K562 (cell line): ENCODE results near the gene ZNF385D. TPM values are rescaled to one million over a fixed set of nuclear protein-coding genes. Genes with fewer than 3 reads are reported as not detected.

Source experiments
- ATAC-seq: fragments of 200-7000 bp; cut with Tn5 transposase; 3 replicates; pipeline ENCODE4 v1.9.1; 2020; ENCODE audit warnings: moderate library complexity
- BruUV-seq: library from RNA; stranded (reverse); fragments of 400-500 nt; replicated peaks from 2 replicates; lab custom pipeline; 2021; lab: Mats Ljungman, UMichigan
- CTCF ChIA-PET: fragments of 300-600 bp; formaldehyde crosslinking; extraction: SDS; loops from one replicate; lab custom pipeline; 2021; ENCODE audit warnings: low intra/inter-chr PET ratio; lab: Yijun Ruan, JAX
- POLR2A ChIA-PET: fragments of 300-600, 350-650 bp; sonication (Branson Sonifier 250); formaldehyde crosslinking; extraction: SDS; loops from one replicate; lab custom pipeline; 2021; ENCODE audit warnings: antibody characterized with exemption, inconsistent platforms; lab: Yijun Ruan, JAX
- DNase-seq, 4 experiments: peaks; one replicate each; pipeline versions ENCODE4 v3.0.0 to v3.0.0-alpha.2; 2011 to 2018; ENCODE audit warnings: low spot score in 3 of 4, mixed read lengths in 3 of 4; ENCODE audit errors: extremely low read depth in 1 of 4
- FAIRE-seq: peaks from 2 replicates; lab custom pipeline; 2011; peaks lifted over from hg19 to GRCh38; lab: Jason Lieb, UNC
- H2AFZ ChIP-seq: 2 replicates; pipeline ENCODE4 v1.6.0; 2011; ENCODE audit warnings: low read depth, low read length, control low read depth, inconsistent platforms
- H3K27ac ChIP-seq: fragments of 200-600 bp; 3 replicates; pipeline ENCODE4 v1.8.0; 2011; ENCODE audit warnings: low read depth, mild to moderate bottlenecking, control low read depth, inconsistent platforms, low read length, moderate library complexity, mixed read lengths; ENCODE audit errors: extremely low read depth
- H3K27me3 ChIP-seq, 2 experiments: fragments of 300-600 bp in 1 of 2; 2 replicates in 1 of 2; 3 replicates in 1 of 2; pipeline versions ENCODE4 v1.6.0 to v1.8.0; 2011; ENCODE audit warnings: inconsistent platforms in 2 of 2, low read length in 2 of 2, mild to moderate bottlenecking in 1 of 2, mixed read lengths in 1 of 2, moderate library complexity in 1 of 2; ENCODE audit not compliant: control insufficient read depth in 2 of 2, insufficient read depth in 2 of 2
- H3K36me3 ChIP-seq: fragments of 300-600 bp; 3 replicates; pipeline ENCODE4 v1.8.0; 2011; ENCODE audit warnings: mild to moderate bottlenecking, low read length, inconsistent platforms; ENCODE audit not compliant: control insufficient read depth, insufficient read depth
- H3K4me1 ChIP-seq, 2 experiments: fragments of 200-600 bp in 1 of 2; replicated peaks in 1 of 2; 2 replicates in 1 of 2; 3 replicates in 1 of 2; pipeline versions ENCODE4 v1.5.1 to v1.8.0; 2011; ENCODE audit warnings: inconsistent platforms in 2 of 2, low read length in 2 of 2, mild to moderate bottlenecking in 1 of 2, mixed read lengths in 1 of 2, moderate library complexity in 1 of 2; ENCODE audit not compliant: control insufficient read depth in 2 of 2, insufficient read depth in 2 of 2
- H3K4me2 ChIP-seq: 2 replicates; pipeline ENCODE4 v1.6.1; 2011; ENCODE audit warnings: low read length, control low read depth, inconsistent platforms, mixed read lengths; ENCODE audit not compliant: insufficient read depth
- H3K4me3 ChIP-seq: fragments of 200-600 bp; sonication (generic), shearing (Covaris generic); 2 replicates; pipeline ENCODE4 v1.5.1; 2016; ENCODE audit warnings: control low read depth, inconsistent platforms
- H3K79me2 ChIP-seq: fragments of 200-600 bp; 3 replicates; pipeline ENCODE4 v1.8.0; 2011; ENCODE audit warnings: low read length, inconsistent platforms; ENCODE audit not compliant: control insufficient read depth, insufficient read depth
- H3K9ac ChIP-seq, 2 experiments: 2 replicates each; pipeline versions ENCODE4 v1.6.0 to v1.6.1; 2011; ENCODE audit warnings: low read depth in 2 of 2, low read length in 2 of 2, control low read depth in 1 of 2, inconsistent platforms in 1 of 2, mild to moderate bottlenecking in 1 of 2, mixed read lengths in 1 of 2; ENCODE audit not compliant: insufficient read depth in 1 of 2
- H3K9me1 ChIP-seq: one replicate; pipeline ENCODE4 v1.6.0; 2011; ENCODE audit warnings: inconsistent platforms, mild to moderate bottlenecking, low read length, moderate library complexity; ENCODE audit not compliant: control insufficient read depth, insufficient read depth
- H3K9me3 ChIP-seq: replicated peaks from 2 replicates; pipeline ENCODE4 v1.5.1; 2011; ENCODE audit warnings: low read depth, low read length, inconsistent platforms; ENCODE audit not compliant: control insufficient read depth, insufficient read depth
- H4K20me1 ChIP-seq: replicated peaks from 2 replicates; pipeline ENCODE4 v1.6.1; 2011; ENCODE audit warnings: low read length, inconsistent platforms, mixed read lengths; ENCODE audit not compliant: control insufficient read depth, insufficient read depth
- ATF3 ChIP-seq, 2 experiments: fragments of 450-650 bp in 1 of 2; sonication (generic) in 1 of 2; formaldehyde crosslinking in 1 of 2; IDR thresholded peaks in 1 of 2; conservative IDR thresholded peaks in 1 of 2; 2 replicates each; pipeline versions ENCODE4 v1.6.1 to v1.8.1; 2016 to 2023; ENCODE audit warnings: mild to moderate bottlenecking in 2 of 2, moderate library complexity in 2 of 2, inconsistent platforms in 1 of 2, missing genetic modification reagents in 1 of 2
- CTBP1 ChIP-seq: fragments of 450-650 bp; IDR thresholded peaks from 2 replicates; pipeline ENCODE4 v1.6.1; 2016; ENCODE audit warnings: borderline replicate concordance
- KDM5B ChIP-seq: fragments of 200-600 bp; sonication (generic); IDR thresholded peaks from 2 replicates; pipeline ENCODE4 v1.6.1; 2012; ENCODE audit warnings: low read depth, mild to moderate bottlenecking, moderate library complexity, low read length, control low read depth, inconsistent platforms; ENCODE audit not compliant: insufficient replicate concordance
- NFATC3 ChIP-seq: fragments of 450-650 bp; IDR thresholded peaks from 2 replicates; pipeline ENCODE4 v1.6.1; 2017; ENCODE audit warnings: mild to moderate bottlenecking
- NR2F6 ChIP-seq: fragments of 450-650 bp; formaldehyde crosslinking; IDR thresholded peaks from 2 replicates; pipeline ENCODE4 v1.4.0; 2020; ENCODE audit warnings: mild to moderate bottlenecking
- PHB2 ChIP-seq: fragments of 450-650 bp; IDR thresholded peaks from 2 replicates; pipeline ENCODE4 v1.6.1; 2017; ENCODE audit warnings: low read depth
- RCOR1 ChIP-seq, 2 experiments: IDR thresholded peaks; 2 replicates each; pipeline ENCODE4 v1.6.1; 2012; ENCODE audit warnings: low read depth in 2 of 2, low read length in 2 of 2, borderline replicate concordance in 1 of 2, improper control_type of control experiment in 1 of 2
- SFPQ ChIP-seq: fragments of 200-400 bp; formaldehyde crosslinking; IDR thresholded peaks from 2 replicates; pipeline ENCODE4 v1.6.1; 2017; ENCODE audit warnings: mild to moderate bottlenecking, low read depth, low read length, moderate library complexity
- THRB ChIP-seq: fragments of 450-650 bp; formaldehyde crosslinking; conservative IDR thresholded peaks from 2 replicates; pipeline ENCODE4 v1.4.0; 2022; ENCODE audit warnings: mild to moderate bottlenecking, missing genetic modification characterization
- ZBTB5 ChIP-seq: fragments of 450-650 bp; IDR thresholded peaks from 2 replicates; pipeline ENCODE4 v1.6.1; 2017; ENCODE audit warnings: antibody characterized with exemption
- ZNF512 ChIP-seq: IDR thresholded peaks from 2 replicates; pipeline ENCODE4 v1.6.1; 2016; ENCODE audit warnings: missing genetic modification characterization, missing compliant biosample characterization
- WGBS: fragments of 100-300 bp; shearing (Covaris generic); methylation state at CpG from one replicate; pipeline ENCODE4 v1.1.6; 2016; ENCODE audit warnings: low coverage, mixed read lengths; ENCODE audit not compliant: insufficient coverage; ENCODE audit errors: missing lambda C conversion rate; 5-methylcytosine and 5-hydroxymethylcytosine counted together
- in situ Hi-C: fragments of 300-500 bp; cut with MboI; formaldehyde crosslinking; loops from 4 replicates; pipeline ENCODE4 v1.15.0; 2018; ENCODE audit warnings: inconsistent platforms, mixed read lengths
- intact Hi-C: fragments of 100-400 bp; cut with micrococcal nuclease; formaldehyde crosslinking; loops from 2 replicates; pipeline ENCODE4 v1.14.2; 2022
- polyA plus RNA-seq, 8 experiments: library from polyadenylated mRNA; depleted of rRNA in 4 of 8; stranded (reverse) in 5 of 8; unstranded in 3 of 8; fragments of >200 nt; fragmentation: Nextera tagmentation in 2 of 8; fragmentation: Illumina TruSeq in 1 of 8; extraction: Ambion mirVana in 2 of 8; extraction: Trizol in 1 of 8; gene quantifications; 2 replicates each; pipeline versions ENCODE4 v1.2.1 to v1.2.3, GENCODE V29; 2011 to 2014; ENCODE audit warnings: inconsistent platforms in 1 of 8, missing spikeins in 1 of 8
- total RNA-seq, 7 experiments: library from RNA; depleted of rRNA in 6 of 7; stranded (reverse); fragments of >200 nt in 6 of 7; fragmentation: Illumina TruSeq in 2 of 7; extraction: Trizol in 2 of 7; gene quantifications; 2 replicates each; pipeline versions ENCODE4 v1.2.1 to v1.2.3, GENCODE V29; 2011 to 2021; ENCODE audit warnings: low replicate concordance in 1 of 7

The ZNF385D gene
- total and polyA plus RNA-seq, 9 of the 15 experiments (the other 6 are each of a cell fraction or from before 2014, with no cell fraction given) = 0.14 to 1.7 (median 0.51) TPM

- TF ChIP-seq NFATC3 (no peak), NR2F6 (CRISPR knock-in tag) (no peak), PHB2 (no peak), RCOR1 (IDR thresholded peaks at IDR 0.05; ENCODE audit: borderline replicate concordance in 1 of 2, low read depth in 2 of 2, low read length in 2 of 2) (no peak)
These were observed 112.5 kb downstream of the ZNF385D start (continued) for GRCh38 chr3:21638488-21638887.

GRCh38 chr3:21634112-21634511 lies 116.9 kb downstream of the ZNF385D start:
- no peak overlapping the region for H2AFZ ChIP-seq
- WGBS = 50% methylated on average over 1 of the region's 1 CpG
- FAIRE-seq (no peak), ATAC-seq (no peak), DNase-seq (no peak)
- no TSS peak for BruUV-seq
- H3K4me1 ChIP-seq = no peaks in the 10 kb centered on the region
- no peak overlapping the region for H3K9ac ChIP-seq
- H3K4me2 ChIP-seq = no peak overlapping the region
- POLR2A ChIA-PET = no interaction called here
- no peak overlapping the region for H3K4me3 ChIP-seq
- H3K9me3 ChIP-seq = no peaks in the 10 kb centered on the region
- no peaks in the 10 kb centered on the region for H3K36me3 ChIP-seq
- no peaks in the 10 kb centered on the region for H3K27me3 ChIP-seq
- intact Hi-C loops = no loop called here
- no peak overlapping the region for H3K27ac ChIP-seq
- H3K9me1 ChIP-seq = no peaks in the 10 kb centered on the region
- in situ Hi-C loops = no loop called here
- no peaks in the 10 kb centered on the region; the same call in 2 of the 3 replicates for H3K79me2 ChIP-seq
- H4K20me1 ChIP-seq = no peaks in the 10 kb centered on the region
- CTCF ChIA-PET = no interaction called here
- TF ChIP-seq ZBTB5 = no peak
- peak; percentile 64 for TF ChIP-seq ZNF512 (tag)
- no peak for TF ChIP-seq CTBP1
- TF ChIP-seq ATF3 (IDR thresholded peaks at IDR 0.05) = no peak
- no peak for TF ChIP-seq ATF3 (CRISPR knock-in tag; conservative IDR thresholded peaks at IDR 0.05)
- 0 out of 2 replicates have a peak, but pooled peaks have one; percentile 18 for TF ChIP-seq THRB (CRISPR knock-in tag)
- no peak for TF ChIP-seq SFPQ
- no peak for TF ChIP-seq KDM5B
